Body of pancreas (tissue), 4 donors: ENCODE measurements around the gene VEZT. TPM values are rescaled to one million over a fixed set of nuclear protein-coding genes. Genes with fewer than 3 reads are reported as not detected.

ENCODE experiments used
- ATAC-seq: fragments of 150-250 bp; one replicate; pipeline ENCODE4 v1.9.1; 2016
- DNase-seq, 4 donors: peaks; one replicate each; pipeline ENCODE4 v3.0.0-alpha.2; 2019
- H3K27ac ChIP-seq, 4 donors: fragments of 200-600 bp; sonication (generic); 1 replicate in 3 of 4; 2 replicates in 1 of 4; pipeline versions ENCODE4 v1.5.1 to v1.6.1; 2016 to 2019; ENCODE audit warnings: mild to moderate bottlenecking in 1 of 4, mixed read lengths in 1 of 4, moderate library complexity in 1 of 4
- H3K27me3 ChIP-seq, 2 donors: fragments of 200-600 bp; sonication (generic); one replicate each; pipeline ENCODE4 v1.6.0; 2016; ENCODE audit warnings: mild to moderate bottlenecking in 1 of 2
- H3K36me3 ChIP-seq, 2 donors: fragments of 200-600 bp; sonication (generic); replicated peaks in 1 of 2; 2 replicates each; pipeline ENCODE4 v1.5.1; 2016; ENCODE audit warnings: low read depth in 2 of 2; ENCODE audit not compliant: insufficient read depth in 1 of 2
- H3K4me1 ChIP-seq: fragments of 200-600 bp; sonication (generic); one replicate; pipeline ENCODE4 v1.6.0; 2016
- H3K4me3 ChIP-seq, 2 donors: fragments of 200-600 bp; sonication (generic); 1 replicate in 1 of 2; 2 replicates in 1 of 2; pipeline ENCODE4 v1.5.1; 2016 to 2019
- H3K9me3 ChIP-seq, 3 donors: fragments of 200-600 bp; sonication (generic); 1 replicate in 2 of 3; 2 replicates in 1 of 3; pipeline ENCODE4 v1.5.1; 2016
- CTCF ChIP-seq, 7 experiments: fragments of 450-650 bp in 4 of 7; fragments of 200-600 bp in 3 of 7; sonication (generic) in 3 of 7; IDR thresholded peaks; one replicate each; pipeline ENCODE4 v1.5.1; 2016 to 2019; ENCODE audit warnings: antibody characterized with exemption in 7 of 7
- POLR2A ChIP-seq, 3 donors: fragments of 450-650 bp; IDR thresholded peaks; one replicate each; pipeline ENCODE4 v1.6.1; 2016; ENCODE audit warnings: antibody characterized with exemption in 3 of 3, mild to moderate bottlenecking in 2 of 3
- WGBS, 2 donors: methylation state at CpG; one replicate each; pipeline ENCODE4 v1.1.5; 2017; 5-methylcytosine and 5-hydroxymethylcytosine counted together
- intact Hi-C: fragments of 100-400 bp; cut with DNase I; formaldehyde crosslinking; loops from one replicate; pipeline ENCODE4 v1.15.1; 2023
- total RNA-seq, 2 donors: library from RNA; depleted of rRNA; stranded (reverse); fragments of >200 nt; gene quantifications; one replicate each; pipeline ENCODE4 v1.1.0, GENCODE V29; 2016

VEZT gene
- total RNA-seq, 2 donors from 2014 or later = 50.8 to 56.4 TPM

DNA sequence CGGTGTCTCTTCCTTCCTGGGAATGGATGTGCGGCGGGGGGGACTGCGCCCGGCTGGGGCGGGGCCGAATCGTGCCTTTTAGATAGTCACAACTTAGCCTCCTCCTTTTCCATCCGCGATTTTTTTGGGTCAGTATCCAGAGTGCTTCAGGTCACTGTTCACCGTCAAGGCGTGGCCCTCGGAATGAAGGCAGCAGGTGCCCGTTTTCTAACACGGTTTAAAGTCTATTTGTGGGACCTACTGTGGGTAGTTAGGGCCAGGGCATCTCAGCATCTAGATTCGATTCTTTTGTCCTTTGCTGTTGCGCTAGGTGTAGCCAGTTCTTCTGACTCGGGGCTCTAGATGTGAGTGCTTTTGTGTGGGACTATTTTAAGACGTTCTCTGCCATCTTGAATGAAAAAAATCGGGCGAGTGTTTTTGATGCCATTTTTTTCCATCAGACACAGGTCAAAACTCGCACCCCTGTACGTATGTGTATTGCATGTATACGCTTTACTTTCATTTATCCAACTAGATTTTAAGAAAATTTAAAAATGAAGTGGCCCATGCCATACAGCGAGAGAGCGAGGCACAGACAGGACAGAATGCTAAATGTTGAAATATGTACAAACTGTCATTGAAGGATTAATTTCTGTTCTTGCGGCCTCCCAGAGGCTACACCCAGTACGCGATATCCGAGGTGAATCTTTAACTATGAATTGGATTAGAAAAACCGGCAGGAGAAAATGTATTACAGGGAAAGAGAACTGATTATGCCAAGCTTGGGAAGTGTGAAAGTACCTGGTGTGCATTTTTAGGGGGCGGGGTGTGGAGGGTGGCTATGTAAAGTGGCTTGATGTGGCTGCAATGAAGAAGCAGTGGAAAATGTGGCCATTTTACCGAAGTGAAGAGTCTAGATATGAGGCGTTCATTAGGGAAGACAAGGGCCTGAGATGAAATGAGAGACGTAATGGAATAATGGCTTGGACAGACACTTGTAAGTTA is 835 bp downstream of the VEZT start:
- DNase-seq = peak in 3 of 4 donors; percentile 33 to 75 (median 47)
- TF ChIP-seq CTCF (IDR thresholded peaks at IDR 0.05) = no peak
- no peak for TF ChIP-seq POLR2A (IDR thresholded peaks at IDR 0.05)
- 1% methylated on average over 34 to 35 of the region's 35 CpGs for WGBS, 2 donors
- Histone ChIP-seq H3K27ac (peak overlapping the region; percentile 94 to 96 (median 94)), H3K36me3 (no peaks in the 10 kb centered on the region), H3K9me3 (no peaks in the 10 kb centered on the region), H3K27me3 (no peaks in the 10 kb centered on the region), H3K4me1 (peaks cover 38% of the 10 kb centered on the region), H3K4me3 (peak overlapping the region; percentile 68 to 80)
- no peak for ATAC-seq
- intact Hi-C loops = no loop called here

- TF ChIP-seq POLR2A (IDR thresholded peaks at IDR 0.05) (no peak), CTCF (IDR thresholded peaks at IDR 0.05) (no peak)
- H3K27ac ChIP-seq = no peak overlapping the region
- DNase-seq = no peak
- H3K27me3 ChIP-seq = no peaks in the 10 kb centered on the region
- no peak overlapping the region for H3K4me3 ChIP-seq
- no peak for ATAC-seq
- H3K9me3 ChIP-seq = no peaks in the 10 kb centered on the region
- intact Hi-C loops = no loop called here
- H3K36me3 ChIP-seq = peaks cover 0 to 3% of the 10 kb centered on the region in 2 donors
- H3K4me1 ChIP-seq = peaks cover 22% of the 10 kb centered on the region
- WGBS, 2 donors = 92 to 95% methylated on average over 4 of the region's 4 CpGs
These were observed 2.6 kb downstream of the VEZT start for GRCh38 chr12:95220190-95220589.

- Histone ChIP-seq H3K27ac (no peak overlapping the region), H3K9me3 (no peaks in the 10 kb centered on the region), H3K4me3 (no peak overlapping the region), H3K27me3 (no peaks in the 10 kb centered on the region), H3K36me3 (peaks cover 0 to 3% of the 10 kb centered on the region in 2 donors), H3K4me1 (peaks cover 17% of the 10 kb centered on the region)
- ATAC-seq = no peak
- DNase-seq = no peak
- intact Hi-C loops = no loop called here
- no peak for TF ChIP-seq CTCF (IDR thresholded peaks at IDR 0.05)
- TF ChIP-seq POLR2A (IDR thresholded peaks at IDR 0.05) = no peak
These were observed 3.1 kb downstream of the VEZT start for GRCh38 chr12:95220726-95221125.

DNA sequence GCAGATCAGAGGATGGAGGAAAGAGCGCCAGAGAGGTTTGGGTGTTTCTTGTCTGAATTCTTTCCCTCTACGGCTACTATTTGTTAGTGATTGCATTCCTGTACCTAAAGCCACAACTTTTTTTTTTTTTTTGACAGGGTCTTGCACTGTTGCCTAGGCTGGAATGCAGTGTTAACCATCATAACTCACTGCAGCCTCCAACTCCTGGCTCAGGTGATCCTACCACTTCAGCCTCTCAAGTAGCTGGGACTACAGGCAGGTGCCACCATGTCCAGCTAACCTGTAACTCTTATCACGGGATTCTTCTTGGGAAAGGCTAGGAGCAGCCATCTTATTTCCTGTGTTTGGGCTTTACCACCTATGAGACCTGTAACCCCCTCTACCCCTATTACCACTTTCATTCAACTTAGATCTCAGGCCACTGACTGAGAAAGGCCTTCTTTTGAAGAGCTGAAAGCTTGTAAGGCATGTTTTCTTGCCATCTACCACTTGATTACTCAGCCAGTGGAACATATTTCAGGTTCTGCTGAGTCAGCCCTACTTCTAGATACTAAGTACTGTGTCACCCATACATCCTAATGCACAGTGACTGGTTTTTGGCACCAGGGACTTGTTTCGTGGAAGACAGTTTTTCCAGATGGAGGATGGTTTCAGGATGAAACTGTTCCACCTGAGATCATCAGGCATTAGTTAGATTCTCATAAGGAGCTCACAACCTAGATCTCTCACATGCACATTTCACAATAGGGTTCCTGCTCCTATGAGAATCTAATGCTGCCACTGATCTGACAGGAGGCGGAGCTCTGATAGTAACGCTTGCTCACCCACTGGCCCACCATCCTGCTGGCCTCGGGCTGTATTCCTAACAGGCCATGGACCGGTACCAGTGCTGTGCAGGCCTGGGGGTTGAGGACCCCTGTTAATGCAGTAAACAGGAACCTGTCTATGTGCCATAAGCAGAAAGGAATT is 6.9 kb downstream of the VEZT start:
- Histone ChIP-seq H3K27me3 (no peaks in the 10 kb centered on the region), H3K9me3 (no peaks in the 10 kb centered on the region), H3K36me3 (peaks cover 0 to 3% of the 10 kb centered on the region in 2 donors), H3K4me3 (no peak overlapping the region), H3K4me1 (peaks cover 11% of the 10 kb centered on the region), H3K27ac (no peak overlapping the region)
- DNase-seq = no peak
- intact Hi-C loops = no loop called here
- WGBS, 2 donors = 89 to 92% methylated on average over 8 of the region's 8 CpGs
- ATAC-seq = no peak
- TF ChIP-seq CTCF (IDR thresholded peaks at IDR 0.05) (no peak), POLR2A (IDR thresholded peaks at IDR 0.05) (no peak)
